SK-N-SH treated with all-trans-retinoic acid at 6 μM for 48 hours (cell line): ENCODE data around the gene SORCS2.

Experiments
- ATAC-seq: fragments of 200-7000 bp; cut with Tn5 transposase; 3 replicates; pipeline ENCODE4 v1.9.1; 2020; ENCODE audit warnings: mild to moderate bottlenecking, moderate library complexity
- ARNTL ChIP-seq: fragments of 450-650 bp; formaldehyde crosslinking; IDR thresholded peaks from 2 replicates; pipeline ENCODE4 v1.5.0; 2020; ENCODE audit warnings: low read depth, mild to moderate bottlenecking, moderate library complexity, borderline replicate concordance
- BACH2 ChIP-seq: fragments of 250-450 bp; sonication (Bioruptor Pico); IDR thresholded peaks from 2 replicates; pipeline ENCODE4 v1.9.0; 2021; ENCODE audit warnings: mild to moderate bottlenecking, borderline replicate concordance
- CSDC2 ChIP-seq: fragments of 250-450 bp; sonication (Bioruptor Pico); IDR thresholded peaks from 2 replicates; pipeline ENCODE4 v1.5.0; 2020; ENCODE audit warnings: mild to moderate bottlenecking, moderate library complexity
- ESRRG ChIP-seq: fragments of 250-450 bp; sonication (Bioruptor Pico); IDR thresholded peaks from 2 replicates; pipeline ENCODE4 v1.6.1; 2021; ENCODE audit warnings: mild to moderate bottlenecking
- GLIS3 ChIP-seq: fragments of 250-450 bp; sonication (Bioruptor Pico); IDR thresholded peaks from 2 replicates; pipeline ENCODE4 v1.5.0; 2020; ENCODE audit warnings: mild to moderate bottlenecking, moderate library complexity
- ISL1 ChIP-seq: fragments of 250-450 bp; sonication (Bioruptor Pico); IDR thresholded peaks from 2 replicates; pipeline ENCODE4 v2.1.2; 2022; ENCODE audit warnings: mild to moderate bottlenecking, moderate library complexity
- OSR1 ChIP-seq: fragments of 250-450 bp; sonication (Bioruptor Pico); IDR thresholded peaks from 2 replicates; pipeline ENCODE4 v1.8.0; 2022; ENCODE audit warnings: moderate library complexity, mild to moderate bottlenecking, inconsistent platforms
- PPARA ChIP-seq: fragments of 250-450 bp; sonication (Bioruptor Pico); IDR thresholded peaks from 2 replicates; pipeline ENCODE4 v1.5.0; 2020; ENCODE audit warnings: mild to moderate bottlenecking, borderline replicate concordance
- RARB ChIP-seq: fragments of 250-450 bp; sonication (Bioruptor Pico); IDR thresholded peaks from 2 replicates; pipeline ENCODE4 v1.8.0; 2021; ENCODE audit warnings: mild to moderate bottlenecking, moderate library complexity
- SNAI2 ChIP-seq: fragments of 250-450 bp; sonication (Bioruptor Pico); IDR thresholded peaks from 2 replicates; pipeline ENCODE4 v1.5.0; 2020; ENCODE audit warnings: mild to moderate bottlenecking, moderate library complexity
- TCF4 ChIP-seq: fragments of 250-450 bp; sonication (Bioruptor Pico); IDR thresholded peaks from 2 replicates; pipeline ENCODE4 v1.8.0; 2021; ENCODE audit warnings: mild to moderate bottlenecking, moderate library complexity, borderline replicate concordance
- TOX ChIP-seq: fragments of 250-450 bp; sonication (Bioruptor Pico); IDR thresholded peaks from 2 replicates; pipeline ENCODE4 v1.8.0; 2021; ENCODE audit warnings: mild to moderate bottlenecking, moderate library complexity, borderline replicate concordance
- ZC3H10 ChIP-seq: fragments of 250-450 bp; sonication (Bioruptor Pico); IDR thresholded peaks from 2 replicates; pipeline ENCODE4 v1.5.1; 2021; ENCODE audit warnings: mild to moderate bottlenecking, moderate library complexity
- ZFP3 ChIP-seq: fragments of 250-450 bp; sonication (Bioruptor Pico); IDR thresholded peaks from 2 replicates; pipeline ENCODE4 v1.5.0; 2020; ENCODE audit warnings: mild to moderate bottlenecking, moderate library complexity
- ZFP30 ChIP-seq: fragments of 450-650 bp; formaldehyde crosslinking; IDR thresholded peaks from 2 replicates; pipeline ENCODE4 v1.5.0; 2022; ENCODE audit warnings: mild to moderate bottlenecking, moderate library complexity
- ZNF565 ChIP-seq: fragments of 450-650 bp; formaldehyde crosslinking; conservative IDR thresholded peaks from 2 replicates; pipeline ENCODE4 v1.5.0; 2020; ENCODE audit warnings: low read depth, mild to moderate bottlenecking, moderate library complexity
- ZNF70 ChIP-seq: fragments of 450-650 bp; formaldehyde crosslinking; IDR thresholded peaks from 2 replicates; pipeline ENCODE4 v1.5.0; 2020; ENCODE audit warnings: mild to moderate bottlenecking, moderate library complexity
- TF ChIP-seq, protein P1 (sequence below): fragments of 250-450 bp; sonication (Bioruptor Pico); IDR thresholded peaks from 2 replicates; pipeline ENCODE4 v1.8.0; 2020; ENCODE audit warnings: mild to moderate bottlenecking, moderate library complexity, borderline replicate concordance
- TF ChIP-seq, protein P2 (sequence below): fragments of 250-450 bp; sonication (Bioruptor Pico); IDR thresholded peaks from 2 replicates; pipeline ENCODE4 v1.5.0; 2020; ENCODE audit warnings: mild to moderate bottlenecking, moderate library complexity
- TF ChIP-seq, protein P3 (sequence below): fragments of 250-450 bp; sonication (Bioruptor Pico); IDR thresholded peaks from 2 replicates; pipeline ENCODE4 v1.5.1; 2021; ENCODE audit warnings: mild to moderate bottlenecking, moderate library complexity
- TF ChIP-seq, protein P4 (sequence below): fragments of 250-450 bp; sonication (Bioruptor Pico); IDR thresholded peaks from 2 replicates; pipeline ENCODE4 v1.8.0; 2021; ENCODE audit warnings: low read depth, mild to moderate bottlenecking, moderate library complexity, borderline replicate concordance
- TF ChIP-seq, protein P5 (sequence below): fragments of 250-450 bp; sonication (Bioruptor Pico); IDR thresholded peaks from 2 replicates; pipeline ENCODE4 v1.5.1; 2020; ENCODE audit warnings: low read depth, mild to moderate bottlenecking, moderate library complexity

Gene SORCS2

DNA sequence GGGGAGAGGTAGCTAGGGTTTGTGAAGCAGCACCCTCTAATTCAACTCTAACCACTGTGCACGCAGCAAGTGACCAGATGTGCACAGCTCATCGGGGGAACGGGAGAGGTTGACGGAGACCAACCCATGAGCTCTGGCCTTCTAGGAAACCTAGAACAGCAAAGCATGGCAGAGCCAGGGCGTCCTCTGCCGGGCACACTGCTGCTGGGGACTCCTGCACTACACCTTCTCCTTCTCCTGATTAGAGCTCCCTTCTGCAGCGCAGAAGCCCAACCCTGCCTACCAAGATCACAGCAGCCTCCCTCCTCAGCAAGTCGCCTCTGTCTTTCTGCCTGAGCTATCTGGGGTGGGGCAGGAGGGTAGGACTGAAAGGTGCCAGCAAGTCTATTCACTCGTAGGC is 494.7 kb downstream of the SORCS2 start:
- ATAC-seq, result peak; percentile 30; the same call in 1 of the 3 replicates
- no peak for TF ChIP-seq ZNF565 (CRISPR knock-in tag)
- TF ChIP-seq BACH2, result no peak
- no peak for TF ChIP-seq ARNTL (CRISPR knock-in tag)
- no peak for TF ChIP-seq SNAI2 (CRISPR knock-in tag)
- TF ChIP-seq, protein P1, sequence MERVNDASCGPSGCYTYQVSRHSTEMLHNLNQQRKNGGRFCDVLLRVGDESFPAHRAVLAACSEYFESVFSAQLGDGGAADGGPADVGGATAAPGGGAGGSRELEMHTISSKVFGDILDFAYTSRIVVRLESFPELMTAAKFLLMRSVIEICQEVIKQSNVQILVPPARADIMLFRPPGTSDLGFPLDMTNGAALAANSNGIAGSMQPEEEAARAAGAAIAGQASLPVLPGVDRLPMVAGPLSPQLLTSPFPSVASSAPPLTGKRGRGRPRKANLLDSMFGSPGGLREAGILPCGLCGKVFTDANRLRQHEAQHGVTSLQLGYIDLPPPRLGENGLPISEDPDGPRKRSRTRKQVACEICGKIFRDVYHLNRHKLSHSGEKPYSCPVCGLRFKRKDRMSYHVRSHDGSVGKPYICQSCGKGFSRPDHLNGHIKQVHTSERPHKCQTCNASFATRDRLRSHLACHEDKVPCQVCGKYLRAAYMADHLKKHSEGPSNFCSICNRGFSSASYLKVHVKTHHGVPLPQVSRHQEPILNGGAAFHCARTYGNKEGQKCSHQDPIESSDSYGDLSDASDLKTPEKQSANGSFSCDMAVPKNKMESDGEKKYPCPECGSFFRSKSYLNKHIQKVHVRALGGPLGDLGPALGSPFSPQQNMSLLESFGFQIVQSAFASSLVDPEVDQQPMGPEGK (CRISPR knock-in tag), result no peak
- TF ChIP-seq ESRRG, result no peak
- TF ChIP-seq, protein P2, sequence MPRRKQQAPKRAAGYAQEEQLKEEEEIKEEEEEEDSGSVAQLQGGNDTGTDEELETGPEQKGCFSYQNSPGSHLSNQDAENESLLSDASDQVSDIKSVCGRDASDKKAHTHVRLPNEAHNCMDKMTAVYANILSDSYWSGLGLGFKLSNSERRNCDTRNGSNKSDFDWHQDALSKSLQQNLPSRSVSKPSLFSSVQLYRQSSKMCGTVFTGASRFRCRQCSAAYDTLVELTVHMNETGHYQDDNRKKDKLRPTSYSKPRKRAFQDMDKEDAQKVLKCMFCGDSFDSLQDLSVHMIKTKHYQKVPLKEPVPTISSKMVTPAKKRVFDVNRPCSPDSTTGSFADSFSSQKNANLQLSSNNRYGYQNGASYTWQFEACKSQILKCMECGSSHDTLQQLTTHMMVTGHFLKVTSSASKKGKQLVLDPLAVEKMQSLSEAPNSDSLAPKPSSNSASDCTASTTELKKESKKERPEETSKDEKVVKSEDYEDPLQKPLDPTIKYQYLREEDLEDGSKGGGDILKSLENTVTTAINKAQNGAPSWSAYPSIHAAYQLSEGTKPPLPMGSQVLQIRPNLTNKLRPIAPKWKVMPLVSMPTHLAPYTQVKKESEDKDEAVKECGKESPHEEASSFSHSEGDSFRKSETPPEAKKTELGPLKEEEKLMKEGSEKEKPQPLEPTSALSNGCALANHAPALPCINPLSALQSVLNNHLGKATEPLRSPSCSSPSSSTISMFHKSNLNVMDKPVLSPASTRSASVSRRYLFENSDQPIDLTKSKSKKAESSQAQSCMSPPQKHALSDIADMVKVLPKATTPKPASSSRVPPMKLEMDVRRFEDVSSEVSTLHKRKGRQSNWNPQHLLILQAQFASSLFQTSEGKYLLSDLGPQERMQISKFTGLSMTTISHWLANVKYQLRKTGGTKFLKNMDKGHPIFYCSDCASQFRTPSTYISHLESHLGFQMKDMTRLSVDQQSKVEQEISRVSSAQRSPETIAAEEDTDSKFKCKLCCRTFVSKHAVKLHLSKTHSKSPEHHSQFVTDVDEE (CRISPR knock-in tag), result no peak
- TF ChIP-seq, protein P3, sequence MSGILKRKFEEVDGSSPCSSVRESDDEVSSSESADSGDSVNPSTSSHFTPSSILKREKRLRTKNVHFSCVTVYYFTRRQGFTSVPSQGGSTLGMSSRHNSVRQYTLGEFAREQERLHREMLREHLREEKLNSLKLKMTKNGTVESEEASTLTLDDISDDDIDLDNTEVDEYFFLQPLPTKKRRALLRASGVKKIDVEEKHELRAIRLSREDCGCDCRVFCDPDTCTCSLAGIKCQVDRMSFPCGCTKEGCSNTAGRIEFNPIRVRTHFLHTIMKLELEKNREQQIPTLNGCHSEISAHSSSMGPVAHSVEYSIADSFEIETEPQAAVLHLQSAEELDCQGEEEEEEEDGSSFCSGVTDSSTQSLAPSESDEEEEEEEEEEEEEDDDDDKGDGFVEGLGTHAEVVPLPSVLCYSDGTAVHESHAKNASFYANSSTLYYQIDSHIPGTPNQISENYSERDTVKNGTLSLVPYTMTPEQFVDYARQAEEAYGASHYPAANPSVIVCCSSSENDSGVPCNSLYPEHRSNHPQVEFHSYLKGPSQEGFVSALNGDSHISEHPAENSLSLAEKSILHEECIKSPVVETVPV, result no peak
- no peak for TF ChIP-seq ZC3H10
- no peak for TF ChIP-seq OSR1 (CRISPR knock-in tag)
- TF ChIP-seq GLIS3 (CRISPR knock-in tag), result no peak
- TF ChIP-seq RARB (CRISPR knock-in tag), result no peak
- no peak for TF ChIP-seq TOX (CRISPR knock-in tag)
- TF ChIP-seq, protein P4, sequence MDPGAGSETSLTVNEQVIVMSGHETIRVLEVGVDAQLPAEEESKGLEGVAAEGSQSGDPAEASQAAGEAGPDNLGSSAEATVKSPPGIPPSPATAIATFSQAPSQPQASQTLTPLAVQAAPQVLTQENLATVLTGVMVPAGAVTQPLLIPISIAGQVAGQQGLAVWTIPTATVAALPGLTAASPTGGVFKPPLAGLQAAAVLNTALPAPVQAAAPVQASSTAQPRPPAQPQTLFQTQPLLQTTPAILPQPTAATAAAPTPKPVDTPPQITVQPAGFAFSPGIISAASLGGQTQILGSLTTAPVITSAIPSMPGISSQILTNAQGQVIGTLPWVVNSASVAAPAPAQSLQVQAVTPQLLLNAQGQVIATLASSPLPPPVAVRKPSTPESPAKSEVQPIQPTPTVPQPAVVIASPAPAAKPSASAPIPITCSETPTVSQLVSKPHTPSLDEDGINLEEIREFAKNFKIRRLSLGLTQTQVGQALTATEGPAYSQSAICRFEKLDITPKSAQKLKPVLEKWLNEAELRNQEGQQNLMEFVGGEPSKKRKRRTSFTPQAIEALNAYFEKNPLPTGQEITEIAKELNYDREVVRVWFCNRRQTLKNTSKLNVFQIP (CRISPR knock-in tag), result no peak
- no peak for TF ChIP-seq ZNF70 (CRISPR knock-in tag)
- TF ChIP-seq TCF4, result no peak
- TF ChIP-seq CSDC2 (CRISPR knock-in tag), result no peak

DNA sequence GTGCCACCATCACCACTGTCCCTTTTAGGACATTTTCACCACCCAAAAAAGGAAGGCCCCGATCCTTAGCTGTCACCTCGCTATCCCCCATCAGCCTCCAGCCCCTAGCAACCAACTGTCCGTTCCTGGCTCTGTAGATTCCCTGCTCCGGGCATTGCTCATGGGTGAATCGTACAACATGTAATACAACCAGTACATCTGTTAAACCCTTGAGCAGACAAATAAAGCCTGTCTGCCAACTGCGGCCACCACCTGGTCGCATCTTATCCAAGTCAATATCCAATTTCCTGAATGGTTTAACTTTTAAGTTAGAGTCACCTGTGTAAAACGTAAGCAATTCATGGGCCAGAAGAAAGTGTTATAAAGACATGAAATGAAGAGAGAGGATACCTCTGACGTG is 495.5 kb downstream of the SORCS2 start:
- ATAC-seq, result no peak
- TF ChIP-seq TOX (CRISPR knock-in tag) (no peak), PPARA (CRISPR knock-in tag) (no peak), SNAI2 (CRISPR knock-in tag) (no peak), CSDC2 (CRISPR knock-in tag) (no peak), TCF4 (no peak)
- TF ChIP-seq, protein P5, sequence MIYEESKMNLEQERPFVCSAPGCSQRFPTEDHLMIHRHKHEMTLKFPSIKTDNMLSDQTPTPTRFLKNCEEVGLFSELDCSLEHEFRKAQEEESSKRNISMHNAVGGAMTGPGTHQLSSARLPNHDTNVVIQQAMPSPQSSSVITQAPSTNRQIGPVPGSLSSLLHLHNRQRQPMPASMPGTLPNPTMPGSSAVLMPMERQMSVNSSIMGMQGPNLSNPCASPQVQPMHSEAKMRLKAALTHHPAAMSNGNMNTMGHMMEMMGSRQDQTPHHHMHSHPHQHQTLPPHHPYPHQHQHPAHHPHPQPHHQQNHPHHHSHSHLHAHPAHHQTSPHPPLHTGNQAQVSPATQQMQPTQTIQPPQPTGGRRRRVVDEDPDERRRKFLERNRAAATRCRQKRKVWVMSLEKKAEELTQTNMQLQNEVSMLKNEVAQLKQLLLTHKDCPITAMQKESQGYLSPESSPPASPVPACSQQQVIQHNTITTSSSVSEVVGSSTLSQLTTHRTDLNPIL (CRISPR knock-in tag), result no peak
- TF ChIP-seq, all 23 proteins: peak for 0

DNA sequence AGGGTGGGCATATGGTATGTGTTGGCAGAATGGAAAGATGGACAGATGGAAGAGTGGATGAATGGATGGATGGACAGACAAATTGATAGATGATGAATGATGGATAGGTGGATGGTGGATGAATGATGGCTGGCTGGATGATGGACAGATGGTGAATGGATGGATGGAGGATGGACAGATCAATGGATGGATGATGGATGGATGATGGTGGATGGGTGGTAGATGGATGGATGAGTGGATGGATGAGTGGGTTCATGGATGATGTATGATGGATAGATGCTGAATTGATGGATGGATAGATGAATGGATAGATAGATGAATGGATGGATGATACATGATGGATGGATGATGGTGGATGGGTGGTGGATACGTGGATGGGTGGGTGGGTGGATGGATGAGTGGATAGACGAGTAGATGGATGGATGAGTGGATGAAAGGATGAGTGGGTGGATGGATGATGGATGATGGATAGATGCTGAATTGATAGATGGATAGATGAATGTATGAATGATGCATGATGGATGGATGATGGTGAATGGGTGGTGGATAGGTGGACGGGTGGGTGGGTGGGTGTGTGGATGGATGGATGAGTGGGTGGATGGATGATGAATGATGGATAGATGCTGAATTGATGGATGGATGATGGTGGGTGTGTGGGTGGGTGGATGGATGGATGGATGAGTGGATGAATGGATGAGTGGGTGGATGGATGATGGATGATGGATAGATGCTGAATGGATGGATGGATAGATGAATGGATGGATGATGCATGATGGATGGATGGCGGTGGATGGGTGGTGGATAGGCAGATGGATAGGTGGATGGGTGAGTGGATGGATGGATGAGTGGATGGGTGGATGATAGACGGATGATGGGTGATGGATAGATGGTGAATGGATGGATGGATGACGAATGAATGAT is 497.7 kb downstream of the SORCS2 start:
- ATAC-seq, result no peak
- TF ChIP-seq, protein P3, result no peak
- no peak for TF ChIP-seq ZNF70 (CRISPR knock-in tag)
- no peak for TF ChIP-seq GLIS3 (CRISPR knock-in tag)
- TF ChIP-seq, protein P4 (CRISPR knock-in tag), result no peak
- no peak for TF ChIP-seq ZFP3 (CRISPR knock-in tag)
- TF ChIP-seq PPARA (CRISPR knock-in tag), result no peak
- TF ChIP-seq ZNF565 (CRISPR knock-in tag), result no peak
- no peak for TF ChIP-seq TOX (CRISPR knock-in tag)
- no peak for TF ChIP-seq BACH2
- no peak for TF ChIP-seq TCF4
- TF ChIP-seq ISL1 (CRISPR knock-in tag), result no peak
- TF ChIP-seq ESRRG, result no peak
- TF ChIP-seq OSR1 (CRISPR knock-in tag), result no peak
- TF ChIP-seq ZFP30 (CRISPR knock-in tag), result no peak
